OCI-LY7 (cell line): Measurements from ENCODE around the gene SCFD2. TPM values are rescaled to one million over a fixed set of nuclear protein-coding genes. Genes with fewer than 3 reads are reported as not detected.

Experiments
- BruUV-seq: library from RNA; stranded (reverse); fragments of 400-500 nt; replicated peaks from 2 replicates; lab custom pipeline; 2021; lab: Mats Ljungman, UMichigan
- CTCF ChIA-PET: fragments of 300-600 bp; sonication (Branson Sonifier 250); formaldehyde crosslinking; loops from one replicate; lab custom pipeline; 2022; ENCODE audit warnings: antibody characterized with exemption; ENCODE audit not compliant: unreplicated experiment; lab: Charles Lee
- POLR2A ChIA-PET: fragments of 300-600 bp; sonication (Branson Sonifier 250); formaldehyde crosslinking; loops from one replicate; lab custom pipeline; 2022; ENCODE audit warnings: antibody characterized with exemption; lab: Charles Lee
- DNase-seq: peaks from one replicate; pipeline ENCODE4 v3.0.0-alpha.2; 2015; ENCODE audit warnings: low spot score
- H2AFZ ChIP-seq: fragments of 200-600 bp; sonication (generic), shearing (Covaris generic); 2 replicates; pipeline ENCODE4 v1.6.1; 2014; ENCODE audit warnings: mild to moderate bottlenecking, antibody characterized with exemption, low read length, moderate library complexity
- H3K27ac ChIP-seq: fragments of 200-600 bp; sonication (generic); 2 replicates; pipeline ENCODE4 v1.5.1; 2014; ENCODE audit warnings: mixed run types, low read depth, mild to moderate bottlenecking, moderate library complexity, low read length, inconsistent platforms; ENCODE audit not compliant: poor library complexity, severe bottlenecking
- H3K36me3 ChIP-seq: fragments of 200-600 bp; sonication (generic); 2 replicates; pipeline ENCODE4 v1.6.1; 2014; ENCODE audit warnings: mild to moderate bottlenecking, antibody characterized with exemption, low read length, moderate library complexity, mixed read lengths; ENCODE audit not compliant: insufficient read depth
- H3K4me1 ChIP-seq: fragments of 200-600 bp; sonication (generic); 2 replicates; pipeline ENCODE4 v1.5.1; 2014; ENCODE audit warnings: mild to moderate bottlenecking, low read length; ENCODE audit not compliant: insufficient read depth, poor library complexity, severe bottlenecking
- H3K4me2 ChIP-seq: fragments of 200-600 bp; sonication (generic); 2 replicates; pipeline ENCODE4 v1.6.1; 2014; ENCODE audit warnings: mild to moderate bottlenecking, low read length
- H3K4me3 ChIP-seq: fragments of 200-600 bp; sonication (generic); 2 replicates; pipeline ENCODE4 v1.5.1; 2014; ENCODE audit warnings: mild to moderate bottlenecking, low read depth, low read length; ENCODE audit not compliant: poor library complexity, severe bottlenecking
- H3K79me2 ChIP-seq: fragments of 200-600 bp; sonication (generic); 2 replicates; pipeline ENCODE4 v1.6.1; 2016; ENCODE audit warnings: low read depth, mild to moderate bottlenecking, low read length, moderate library complexity, mixed read lengths; ENCODE audit not compliant: insufficient read depth
- H3K9me2 ChIP-seq: fragments of 200-600 bp; sonication (generic); 2 replicates; pipeline ENCODE4 v1.6.1; 2016; ENCODE audit warnings: mild to moderate bottlenecking, low read length, mixed read lengths; ENCODE audit not compliant: insufficient read depth
- H3K9me3 ChIP-seq: fragments of 200-600 bp; sonication (generic); 2 replicates; pipeline ENCODE4 v1.6.1; 2014; ENCODE audit warnings: mild to moderate bottlenecking, mixed run types, low read length, mixed read lengths
- H4K20me1 ChIP-seq: fragments of 200-600 bp; sonication (generic); 2 replicates; pipeline ENCODE4 v1.6.1; 2014; ENCODE audit warnings: mild to moderate bottlenecking, antibody characterized with exemption, low read length, moderate library complexity, mixed read lengths; ENCODE audit not compliant: insufficient read depth
- EZH2phosphoT487 ChIP-seq: fragments of 200-600 bp; sonication (generic); IDR thresholded peaks from 2 replicates; pipeline ENCODE4 v1.6.1; 2018; ENCODE audit warnings: low read depth, borderline replicate concordance, mild to moderate bottlenecking, mixed run types, antibody characterized with exemption, low read length, moderate library complexity, mixed read lengths
- intact Hi-C: fragments of 100-400 bp; cut with micrococcal nuclease; formaldehyde crosslinking; loops from one replicate; pipeline ENCODE4 v1.10.0; 2022; ENCODE audit not compliant: unreplicated experiment
- total RNA-seq, 2 experiments: library from RNA; depleted of rRNA in 1 of 2; stranded (reverse); fragments of >200 nt in 1 of 2; shearing (Covaris generic) in 1 of 2; gene quantifications; 2 replicates each; pipeline ENCODE4 v1.2.3, GENCODE V29; 2014 to 2022
- TF ChIP-seq, protein P1 (sequence below): fragments of 200-600 bp; sonication (generic); conservative IDR thresholded peaks from 2 replicates; pipeline ENCODE4 v1.5.1; 2014; ENCODE audit warnings: mild to moderate bottlenecking, antibody characterized with exemption, low read length, moderate library complexity, mixed read lengths

The SCFD2 gene
- total RNA-seq, 2 experiments from 2014 or later, result 27.2 to 52.0 TPM

DNA sequence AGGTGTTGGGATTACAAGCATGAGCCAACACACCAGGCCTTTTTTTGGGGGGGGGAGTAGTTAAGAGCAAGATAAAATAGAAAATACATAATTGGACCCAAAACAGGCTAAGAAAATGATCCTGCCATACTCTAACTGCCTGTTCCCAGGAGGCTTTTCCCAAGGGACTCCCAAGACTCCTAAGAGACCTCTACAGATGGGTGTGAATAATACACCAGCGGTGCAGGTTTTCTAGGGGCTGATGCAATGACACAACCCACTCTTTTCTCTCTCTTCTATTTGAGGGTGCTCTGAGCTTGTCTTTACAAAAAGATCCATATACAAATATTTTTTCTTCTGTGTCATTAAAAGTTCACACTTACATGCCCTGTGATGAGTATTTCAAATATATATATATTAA lies 386.8 kb downstream of the SCFD2 start:
- H3K36me3 ChIP-seq, result no peaks in the 10 kb centered on the region
- no peaks in the 10 kb centered on the region for H3K9me2 ChIP-seq
- no peaks in the 10 kb centered on the region for H3K9me3 ChIP-seq
- H3K79me2 ChIP-seq, result no peaks in the 10 kb centered on the region
- TF ChIP-seq, protein P1, sequence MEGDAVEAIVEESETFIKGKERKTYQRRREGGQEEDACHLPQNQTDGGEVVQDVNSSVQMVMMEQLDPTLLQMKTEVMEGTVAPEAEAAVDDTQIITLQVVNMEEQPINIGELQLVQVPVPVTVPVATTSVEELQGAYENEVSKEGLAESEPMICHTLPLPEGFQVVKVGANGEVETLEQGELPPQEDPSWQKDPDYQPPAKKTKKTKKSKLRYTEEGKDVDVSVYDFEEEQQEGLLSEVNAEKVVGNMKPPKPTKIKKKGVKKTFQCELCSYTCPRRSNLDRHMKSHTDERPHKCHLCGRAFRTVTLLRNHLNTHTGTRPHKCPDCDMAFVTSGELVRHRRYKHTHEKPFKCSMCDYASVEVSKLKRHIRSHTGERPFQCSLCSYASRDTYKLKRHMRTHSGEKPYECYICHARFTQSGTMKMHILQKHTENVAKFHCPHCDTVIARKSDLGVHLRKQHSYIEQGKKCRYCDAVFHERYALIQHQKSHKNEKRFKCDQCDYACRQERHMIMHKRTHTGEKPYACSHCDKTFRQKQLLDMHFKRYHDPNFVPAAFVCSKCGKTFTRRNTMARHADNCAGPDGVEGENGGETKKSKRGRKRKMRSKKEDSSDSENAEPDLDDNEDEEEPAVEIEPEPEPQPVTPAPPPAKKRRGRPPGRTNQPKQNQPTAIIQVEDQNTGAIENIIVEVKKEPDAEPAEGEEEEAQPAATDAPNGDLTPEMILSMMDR, result no peak
- TF ChIP-seq EZH2phosphoT487, result no peak
- intact Hi-C loops, result no loop called here
- H3K4me3 ChIP-seq, result no peak overlapping the region
- no peak overlapping the region for H3K4me2 ChIP-seq
- CTCF ChIA-PET, result no interaction called here
- no peak overlapping the region for H2AFZ ChIP-seq
- no peak for DNase-seq
- POLR2A ChIA-PET, result no interaction called here
- BruUV-seq, result no TSS peak
- peaks cover 5% of the 10 kb centered on the region; the same call in 1 of the 2 replicates for H4K20me1 ChIP-seq
- H3K27ac ChIP-seq, result no peak overlapping the region
- no peaks in the 10 kb centered on the region for H3K4me1 ChIP-seq

DNA sequence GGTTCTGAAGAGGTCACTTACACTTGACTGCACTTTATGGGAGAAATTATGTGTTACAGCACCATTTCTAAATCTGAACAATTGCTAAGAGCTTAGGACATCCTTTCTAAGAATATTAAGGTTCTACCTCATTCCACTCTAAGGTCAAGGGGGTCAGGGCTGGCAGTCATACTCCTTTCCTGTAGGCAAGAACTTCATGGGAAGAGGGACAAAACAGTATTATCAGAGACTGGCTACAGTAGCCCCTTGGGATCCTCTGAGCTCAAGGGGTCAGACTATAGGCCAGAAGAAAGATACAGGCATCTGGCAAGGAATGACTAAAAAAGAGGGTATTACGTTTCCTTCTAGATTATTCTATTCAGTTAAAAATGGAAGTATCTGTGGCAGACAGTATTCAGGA lies 388.6 kb downstream of the SCFD2 start:
- DNase-seq, result no peak
- H3K9me2 ChIP-seq, result no peaks in the 10 kb centered on the region
- intact Hi-C loops, result no loop called here
- TF ChIP-seq EZH2phosphoT487, result no peak
- TF ChIP-seq, protein P1, result no peak
- no TSS peak for BruUV-seq
- no peak overlapping the region for H3K27ac ChIP-seq
- H4K20me1 ChIP-seq, result peaks cover 5% of the 10 kb centered on the region; the same call in 1 of the 2 replicates
- no peaks in the 10 kb centered on the region for H3K9me3 ChIP-seq
- ChIA-PET CTCF (no interaction called here), POLR2A (interaction anchor here (0.7 kb wide), 1 partner anchor 69 kb away, joined by 3 read pairs; no protein-coding TSS in a partner anchor)
- H2AFZ ChIP-seq, result no peak overlapping the region
- H3K36me3 ChIP-seq, result no peaks in the 10 kb centered on the region
- H3K4me2 ChIP-seq, result no peak overlapping the region
- H3K4me3 ChIP-seq, result no peak overlapping the region
- H3K79me2 ChIP-seq, result no peaks in the 10 kb centered on the region
- no peaks in the 10 kb centered on the region for H3K4me1 ChIP-seq

DNA sequence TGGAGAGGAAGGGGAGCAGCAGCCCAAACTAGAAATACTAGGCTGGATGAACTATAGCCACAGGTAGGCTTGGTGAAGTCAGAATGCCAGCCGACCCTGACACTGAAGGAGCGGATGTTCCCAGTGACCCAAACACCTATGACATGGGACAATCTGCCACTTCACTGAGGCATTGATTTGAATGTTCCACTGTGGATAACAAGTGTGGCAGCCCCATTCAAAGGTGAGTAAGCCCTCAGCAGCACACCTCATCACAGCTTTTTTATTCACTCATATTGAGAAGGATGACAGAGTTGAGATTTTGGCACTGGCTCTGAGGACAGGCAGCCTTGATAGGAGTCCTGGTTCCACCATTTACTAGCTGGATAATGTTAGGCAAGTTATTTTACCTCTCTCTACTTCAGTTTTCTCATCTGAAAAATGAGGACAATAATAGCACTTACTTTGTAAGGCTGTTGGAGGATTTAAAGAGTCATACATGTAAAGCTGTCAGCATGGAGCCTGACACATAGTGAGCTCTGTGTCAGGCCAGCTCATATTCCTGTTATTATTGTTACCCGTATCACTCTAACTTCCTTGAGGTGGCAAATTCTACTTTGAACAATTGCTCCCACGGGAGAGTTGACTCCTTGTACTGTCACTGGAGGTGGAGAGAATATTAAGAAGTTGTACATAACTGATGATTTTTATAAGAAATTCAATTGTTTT lies 389.2 kb downstream of the SCFD2 start:
- H3K36me3 ChIP-seq, result no peaks in the 10 kb centered on the region
- ChIA-PET CTCF (no interaction called here), POLR2A (interaction anchor here (0.7 kb wide), 1 partner anchor 68 kb away, joined by 3 read pairs; no protein-coding TSS in a partner anchor)
- DNase-seq, result no peak
- no peak overlapping the region for H3K4me3 ChIP-seq
- peaks cover 5% of the 10 kb centered on the region; the same call in 1 of the 2 replicates for H4K20me1 ChIP-seq
- no peak overlapping the region for H2AFZ ChIP-seq
- no peak for TF ChIP-seq EZH2phosphoT487
- TF ChIP-seq, protein P1, result no peak
- H3K27ac ChIP-seq, result no peak overlapping the region
- no peak overlapping the region for H3K4me2 ChIP-seq
- H3K9me3 ChIP-seq, result no peaks in the 10 kb centered on the region
- no TSS peak for BruUV-seq
- no peaks in the 10 kb centered on the region for H3K9me2 ChIP-seq
- no peaks in the 10 kb centered on the region for H3K4me1 ChIP-seq
- no peaks in the 10 kb centered on the region for H3K79me2 ChIP-seq
- intact Hi-C loops, result no loop called here
